AG09309 (cell line): ENCODE results near the gene OR51S1.
"Not testable (repeated sequence)": the region's sequence is repeated elsewhere in the genome, so short reads cannot be mapped to it uniquely, and the experiment has no call there.

Experiments used
- DNase-seq: peaks from one replicate; pipeline ENCODE4 v3.0.0-alpha.2; 2010; ENCODE audit warnings: low read depth
- H3K4me3 ChIP-seq: 2 replicates; pipeline ENCODE4 v1.5.1; 2011; ENCODE audit warnings: mild to moderate bottlenecking, low read depth, low read length, moderate library complexity; ENCODE audit not compliant: control insufficient read depth
- TF ChIP-seq, protein P1 (sequence below): IDR thresholded peaks from 2 replicates; pipeline ENCODE4 v1.5.1; 2011; ENCODE audit warnings: mild to moderate bottlenecking, low read depth, low read length, inconsistent platforms; ENCODE audit not compliant: insufficient read depth, control insufficient read depth; ENCODE audit errors: missing control alignments

The OR51S1 gene

DNA sequence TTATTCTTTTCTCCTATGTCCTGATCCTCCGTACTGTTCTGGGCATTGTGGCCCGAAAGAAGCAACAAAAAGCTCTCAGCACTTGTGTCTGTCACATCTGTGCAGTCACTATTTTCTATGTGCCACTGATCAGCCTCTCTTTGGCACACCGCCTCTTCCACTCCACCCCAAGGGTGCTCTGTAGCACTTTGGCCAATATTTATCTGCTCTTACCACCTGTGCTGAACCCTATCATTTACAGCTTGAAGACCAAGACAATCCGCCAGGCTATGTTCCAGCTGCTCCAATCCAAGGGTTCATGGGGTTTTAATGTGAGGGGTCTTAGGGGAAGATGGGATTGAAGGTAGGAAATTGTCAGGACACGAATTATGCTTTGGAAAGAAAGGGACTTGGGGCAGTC, 33.5 kb upstream of the OR51S1 start:
- no peak overlapping the region for H3K4me3 ChIP-seq
- DNase-seq: no peak
- TF ChIP-seq, protein P1, sequence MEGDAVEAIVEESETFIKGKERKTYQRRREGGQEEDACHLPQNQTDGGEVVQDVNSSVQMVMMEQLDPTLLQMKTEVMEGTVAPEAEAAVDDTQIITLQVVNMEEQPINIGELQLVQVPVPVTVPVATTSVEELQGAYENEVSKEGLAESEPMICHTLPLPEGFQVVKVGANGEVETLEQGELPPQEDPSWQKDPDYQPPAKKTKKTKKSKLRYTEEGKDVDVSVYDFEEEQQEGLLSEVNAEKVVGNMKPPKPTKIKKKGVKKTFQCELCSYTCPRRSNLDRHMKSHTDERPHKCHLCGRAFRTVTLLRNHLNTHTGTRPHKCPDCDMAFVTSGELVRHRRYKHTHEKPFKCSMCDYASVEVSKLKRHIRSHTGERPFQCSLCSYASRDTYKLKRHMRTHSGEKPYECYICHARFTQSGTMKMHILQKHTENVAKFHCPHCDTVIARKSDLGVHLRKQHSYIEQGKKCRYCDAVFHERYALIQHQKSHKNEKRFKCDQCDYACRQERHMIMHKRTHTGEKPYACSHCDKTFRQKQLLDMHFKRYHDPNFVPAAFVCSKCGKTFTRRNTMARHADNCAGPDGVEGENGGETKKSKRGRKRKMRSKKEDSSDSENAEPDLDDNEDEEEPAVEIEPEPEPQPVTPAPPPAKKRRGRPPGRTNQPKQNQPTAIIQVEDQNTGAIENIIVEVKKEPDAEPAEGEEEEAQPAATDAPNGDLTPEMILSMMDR: no peak

DNA sequence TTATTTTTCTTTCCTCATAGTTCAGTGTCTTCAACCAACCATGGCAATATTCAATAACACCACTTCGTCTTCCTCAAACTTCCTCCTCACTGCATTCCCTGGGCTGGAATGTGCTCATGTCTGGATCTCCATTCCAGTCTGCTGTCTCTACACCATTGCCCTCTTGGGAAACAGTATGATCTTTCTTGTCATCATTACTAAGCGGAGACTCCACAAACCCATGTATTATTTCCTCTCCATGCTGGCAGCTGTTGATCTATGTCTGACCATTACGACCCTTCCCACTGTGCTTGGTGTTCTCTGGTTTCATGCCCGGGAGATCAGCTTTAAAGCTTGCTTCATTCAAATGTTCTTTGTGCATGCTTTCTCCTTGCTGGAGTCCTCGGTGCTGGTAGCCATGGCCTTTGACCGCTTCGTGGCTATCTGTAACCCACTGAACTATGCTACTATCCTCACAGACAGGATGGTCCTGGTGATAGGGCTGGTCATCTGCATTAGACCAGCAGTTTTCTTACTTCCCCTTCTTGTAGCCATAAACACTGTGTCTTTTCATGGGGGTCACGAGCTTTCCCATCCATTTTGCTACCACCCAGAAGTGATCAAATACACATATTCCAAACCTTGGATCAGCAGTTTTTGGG, 33.0 kb upstream of the OR51S1 start, which contains the start of gene OR51T1:
TSS of gene OR51T1 (plus strand) at position 41 of the 641 bp plus-strand sequence. CDS start at position 41, 0 bp downstream.
- TF ChIP-seq, protein P1: no peak
- no peak within 1 kb of the TSS for H3K4me3 ChIP-seq
- DNase-seq: no peak

DNA sequence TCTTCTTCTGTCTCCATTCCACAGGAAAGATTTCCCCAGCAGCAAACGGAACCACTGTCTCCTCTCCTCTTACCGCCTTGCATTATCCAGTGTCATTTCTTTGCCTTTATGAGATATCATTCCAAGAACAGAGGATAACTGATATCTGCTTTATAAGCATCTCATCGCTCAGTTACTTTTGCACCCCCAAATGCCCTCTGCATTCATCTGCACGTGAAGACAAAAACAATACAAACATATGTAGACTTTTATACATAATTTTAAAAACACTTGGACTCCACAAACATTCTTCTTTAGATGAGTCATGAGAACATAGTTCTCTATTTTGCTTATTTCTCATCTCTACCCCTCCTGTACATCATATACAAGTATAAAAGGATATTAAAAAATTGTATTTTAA, 32.2 kb upstream of the OR51S1 start:
- TF ChIP-seq, protein P1: no peak
- no peak for DNase-seq
- no peak overlapping the region for H3K4me3 ChIP-seq

DNA sequence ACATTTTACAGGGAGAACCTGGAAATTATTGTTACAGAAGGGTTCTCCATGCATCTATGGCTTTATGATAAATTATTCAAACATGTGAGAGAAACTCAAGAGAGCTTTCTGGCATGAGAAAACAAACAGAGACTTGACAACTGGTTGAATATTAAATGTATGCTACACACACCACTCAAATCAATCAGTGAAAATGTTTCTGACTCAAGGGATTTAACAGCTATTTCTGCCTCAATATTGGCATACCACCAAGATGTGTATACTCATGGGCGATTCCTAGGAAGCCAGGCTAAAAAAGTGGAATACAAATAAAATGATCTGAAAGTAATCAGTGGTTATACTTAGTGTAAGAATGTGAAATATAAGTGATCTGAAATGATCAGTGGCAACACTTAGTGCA, 16.8 kb upstream of the OR51S1 start:
- TF ChIP-seq, protein P1: no peak
- no peak for DNase-seq
- no peak overlapping the region for H3K4me3 ChIP-seq

DNA sequence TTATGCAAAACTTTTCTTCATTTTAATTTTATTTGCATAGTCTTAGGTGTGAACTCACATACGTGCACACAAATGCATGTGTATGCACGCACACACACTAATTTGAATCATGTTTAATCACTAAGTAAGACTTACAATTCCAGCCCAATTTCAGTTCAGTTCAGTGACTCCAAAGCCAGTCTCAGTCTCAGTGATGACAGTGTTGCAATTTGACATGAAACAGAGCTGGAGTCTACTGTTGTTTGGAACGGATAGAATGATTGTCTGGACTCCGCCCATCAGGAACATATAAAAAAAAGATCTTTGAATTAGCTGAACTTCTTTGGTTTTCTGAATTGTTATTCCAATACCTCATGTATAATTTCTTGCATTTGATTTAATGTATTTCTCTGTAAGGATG, 14.9 kb upstream of the OR51S1 start:
- TF ChIP-seq, protein P1: no peak
- H3K4me3 ChIP-seq: no peak overlapping the region
- no peak for DNase-seq

DNA sequence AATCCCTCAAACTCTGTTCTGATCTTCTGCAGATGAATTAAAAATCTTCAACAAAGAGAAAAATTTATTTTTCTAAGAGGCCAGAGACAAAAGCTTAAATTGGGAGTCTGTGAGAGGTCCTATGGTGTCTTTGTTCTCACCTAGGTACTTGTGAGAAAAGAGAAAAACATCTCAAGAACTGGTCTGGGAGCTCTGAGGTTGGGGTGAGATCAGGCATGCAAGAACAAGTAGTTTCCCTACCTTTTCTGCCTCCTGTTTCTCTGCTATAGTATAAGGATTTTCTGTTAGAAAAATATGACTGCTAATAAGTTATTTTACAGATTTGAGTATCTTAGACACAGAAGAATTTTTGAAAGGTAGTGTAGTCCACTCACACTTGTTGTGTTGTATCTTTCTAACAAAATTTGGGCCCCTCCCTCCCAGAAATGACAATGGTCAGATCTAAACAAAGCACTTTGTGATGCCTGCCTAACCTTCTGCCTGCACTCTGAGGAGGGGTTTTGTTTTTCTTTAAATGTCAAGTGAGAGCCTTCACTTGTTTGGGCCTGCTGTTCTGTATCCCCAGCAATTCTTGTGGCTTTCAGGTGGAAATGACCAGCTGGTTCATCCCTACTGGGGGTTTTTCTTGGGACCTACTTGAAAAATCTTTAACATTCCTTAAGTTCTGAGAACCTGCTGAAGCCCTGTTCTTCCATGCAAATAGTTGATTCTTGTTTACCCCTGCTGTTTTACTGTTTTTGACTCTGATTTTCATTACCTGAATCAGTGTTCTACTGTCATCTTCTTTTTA, 13.6 kb upstream of the OR51S1 start:
- TF ChIP-seq, protein P1: no peak
- no peak overlapping the region for H3K4me3 ChIP-seq
- DNase-seq: no peak

DNA sequence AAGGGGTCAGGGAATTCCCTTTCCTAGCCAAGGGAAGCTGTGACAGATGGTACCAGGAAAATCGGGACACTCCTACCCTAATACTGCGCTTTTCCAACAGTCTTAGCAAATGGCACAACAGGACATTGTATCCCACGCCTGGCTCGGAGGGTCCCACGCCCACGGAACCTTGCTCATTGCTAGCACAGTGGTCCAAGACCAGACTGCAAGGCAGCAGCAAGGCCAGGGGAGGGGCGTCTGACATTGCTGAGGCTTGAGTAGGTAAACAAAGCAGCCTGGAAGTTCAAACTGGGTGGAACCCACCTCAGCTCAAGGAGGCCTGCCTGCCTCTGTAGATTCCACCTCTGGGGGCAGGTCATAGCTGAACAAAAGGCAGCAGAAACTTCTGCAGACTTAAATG, 5.3 kb upstream of the OR51S1 start:
- not testable (repeated sequence) for H3K4me3 ChIP-seq, DNase-seq
